Thyroid gland (tissue), 4 donors: Measurements from ENCODE around the gene JAG1.

ENCODE experiments used
- CTCF ChIP-seq, 6 experiments: fragments of 200-600 bp in 3 of 6; fragments of 450-650 bp in 3 of 6; sonication (generic) in 3 of 6; IDR thresholded peaks; one replicate each; pipeline ENCODE4 v1.5.1; 2016 to 2019; ENCODE audit warnings: antibody characterized with exemption in 6 of 6, mild to moderate bottlenecking in 2 of 6, inconsistent platforms in 1 of 6, moderate library complexity in 1 of 6
- POLR2A ChIP-seq, 2 donors: fragments of 450-650 bp; IDR thresholded peaks; one replicate each; pipeline ENCODE4 v1.6.1; 2017; ENCODE audit warnings: antibody characterized with exemption in 2 of 2, mild to moderate bottlenecking in 2 of 2, moderate library complexity in 1 of 2

- TF ChIP-seq CTCF (IDR thresholded peaks at IDR 0.05) (peak in 1 of 6 experiments; percentile 1), POLR2A (IDR thresholded peaks at IDR 0.05) (peak in 1 of 2 donors; percentile 43)
These were observed 19.2 kb downstream of the JAG1 start for GRCh38 chr20:10654630-10655029.
